Activated CD4-positive, CD25-positive, alpha-beta regulatory T cell treated with anti-CD3 and anti-CD28 coated beads, Interleukin-2, amount 50 U/mL, for 72 hours (primary cell): Measurements from ENCODE around the gene SYT2.

Experiments
- DNase-seq: peaks from one replicate; pipeline ENCODE4 v3.0.0; 2021

The SYT2 gene

GRCh38 chr1:202671399-202671798, 38.9 kb downstream of the SYT2 start:
- no peak for DNase-seq

- DNase-seq: no peak
Observed at GRCh38 chr1:202665417-202665816, 44.8 kb downstream of the SYT2 start.

GRCh38 chr1:202664083-202664482, 46.2 kb downstream of the SYT2 start:
- DNase-seq: no peak

GRCh38 chr1:202663131-202663530, 47.1 kb downstream of the SYT2 start:
- DNase-seq: no peak

GRCh38 chr1:202662081-202662480, 48.2 kb downstream of the SYT2 start:
- DNase-seq: no peak

- no peak for DNase-seq
Observed at GRCh38 chr1:202661136-202661845, 49.0 kb downstream of the SYT2 start.

- no peak for DNase-seq
Observed at GRCh38 chr1:202659974-202660373, 50.3 kb downstream of the SYT2 start.

- DNase-seq: no peak
Observed at GRCh38 chr1:202659541-202659940, 50.7 kb downstream of the SYT2 start.

- no peak for DNase-seq
Observed at GRCh38 chr1:202658769-202659168, 51.5 kb downstream of the SYT2 start.

GRCh38 chr1:202658251-202658759, 51.9 kb downstream of the SYT2 start:
- DNase-seq: no peak

GRCh38 chr1:202656951-202657646, 53.2 kb downstream of the SYT2 start:
- no peak for DNase-seq

GRCh38 chr1:202656057-202656456, 54.2 kb downstream of the SYT2 start:
- DNase-seq: no peak

GRCh38 chr1:202654079-202654478, 56.2 kb downstream of the SYT2 start:
- DNase-seq: no peak

- DNase-seq: no peak
Observed at GRCh38 chr1:202649553-202650392, 60.5 kb downstream of the SYT2 start.

- DNase-seq: no peak
Observed at GRCh38 chr1:202648605-202649226, 61.5 kb downstream of the SYT2 start.

GRCh38 chr1:202645097-202645476, 65.2 kb downstream of the SYT2 start:
- no peak for DNase-seq

- no peak for DNase-seq
Observed at GRCh38 chr1:202644219-202645096, 65.8 kb downstream of the SYT2 start.

GRCh38 chr1:202643397-202644218, 66.6 kb downstream of the SYT2 start:
- DNase-seq: no peak

GRCh38 chr1:202642619-202643291, 67.5 kb downstream of the SYT2 start:
- DNase-seq: no peak

GRCh38 chr1:202642212-202642611, 68.0 kb downstream of the SYT2 start:
- DNase-seq: no peak
